GM12878 (cell line): ENCODE data around the gene ANO3.

ENCODE experiments used
- CEBPB ChIP-seq, 2 experiments: fragments of 150-350 bp in 1 of 2; IDR thresholded peaks; 2 replicates each; pipeline ENCODE4 v1.6.1; 2012 to 2014; ENCODE audit warnings: low read depth in 2 of 2, low read length in 2 of 2, borderline replicate concordance in 1 of 2, inconsistent platforms in 1 of 2
- EP300 ChIP-seq, 2 experiments: fragments of 150-350 bp in 1 of 2; IDR thresholded peaks; 2 replicates each; pipeline ENCODE4 v1.6.1; 2011 to 2012; ENCODE audit warnings: low read depth in 2 of 2, low read length in 2 of 2, borderline replicate concordance in 1 of 2, improper control_type of control experiment in 1 of 2, inconsistent platforms in 1 of 2; ENCODE audit not compliant: control insufficient read depth in 1 of 2
- IKZF1 ChIP-seq: fragments of 450-650 bp; conservative IDR thresholded peaks from 2 replicates; pipeline ENCODE4 v1.6.1; 2017; ENCODE audit warnings: antibody characterized with exemption, mild to moderate bottlenecking
- MYB ChIP-seq: fragments of 150-350 bp; IDR thresholded peaks from 2 replicates; pipeline ENCODE4 v1.6.1; 2014; ENCODE audit warnings: mild to moderate bottlenecking, low read depth, low read length, borderline replicate concordance
- NFXL1 ChIP-seq: fragments of 450-650 bp; IDR thresholded peaks from 2 replicates; pipeline ENCODE4 v1.6.1; 2017; ENCODE audit warnings: antibody characterized with exemption, mild to moderate bottlenecking, borderline replicate concordance
- NFYB ChIP-seq: IDR thresholded peaks from 2 replicates; pipeline ENCODE4 v1.6.1; 2011; ENCODE audit warnings: low read depth, mild to moderate bottlenecking, low read length, improper control_type of control experiment, moderate library complexity; ENCODE audit not compliant: insufficient read depth
- POU2F2 ChIP-seq: IDR thresholded peaks from 3 replicates; pipeline ENCODE4 v1.6.1; 2011; ENCODE audit warnings: low read depth, mild to moderate bottlenecking, low read length, borderline replicate concordance
- RAD51 ChIP-seq: fragments of 450-650 bp; IDR thresholded peaks from 2 replicates; pipeline ENCODE4 v1.6.1; 2016; ENCODE audit warnings: moderate library complexity, mild to moderate bottlenecking, inconsistent platforms
- RFX5 ChIP-seq: IDR thresholded peaks from 2 replicates; pipeline ENCODE4 v1.6.1; 2011; ENCODE audit warnings: low read depth, low read length, improper control_type of control experiment
- SMAD1 ChIP-seq: fragments of 450-650 bp; IDR thresholded peaks from 2 replicates; pipeline ENCODE4 v1.6.1; 2018; ENCODE audit warnings: mild to moderate bottlenecking, low read depth; ENCODE audit not compliant: partially characterized antibody
- TAF1 ChIP-seq: IDR thresholded peaks from 2 replicates; pipeline ENCODE4 v1.6.1; 2011; ENCODE audit warnings: mild to moderate bottlenecking, low read depth, low read length, borderline replicate concordance
- TF ChIP-seq, protein P1 (sequence below), 3 experiments: IDR thresholded peaks in 2 of 3; conservative IDR thresholded peaks in 1 of 3; 2 replicates each; pipeline ENCODE4 v1.5.1; 2011; ENCODE audit warnings: low read depth in 3 of 3, low read length in 3 of 3, mild to moderate bottlenecking in 3 of 3, control low read depth in 2 of 3, moderate library complexity in 2 of 3, inconsistent platforms in 1 of 3, mixed read lengths in 1 of 3; ENCODE audit not compliant: control insufficient read depth in 2 of 3, insufficient read depth in 1 of 3; ENCODE audit errors: extremely low read depth in 1 of 3
- TF ChIP-seq, protein P2 (sequence below): fragments of 450-650 bp; IDR thresholded peaks from 2 replicates; pipeline ENCODE4 v1.6.1; 2017; ENCODE audit warnings: mild to moderate bottlenecking, moderate library complexity

DNA sequence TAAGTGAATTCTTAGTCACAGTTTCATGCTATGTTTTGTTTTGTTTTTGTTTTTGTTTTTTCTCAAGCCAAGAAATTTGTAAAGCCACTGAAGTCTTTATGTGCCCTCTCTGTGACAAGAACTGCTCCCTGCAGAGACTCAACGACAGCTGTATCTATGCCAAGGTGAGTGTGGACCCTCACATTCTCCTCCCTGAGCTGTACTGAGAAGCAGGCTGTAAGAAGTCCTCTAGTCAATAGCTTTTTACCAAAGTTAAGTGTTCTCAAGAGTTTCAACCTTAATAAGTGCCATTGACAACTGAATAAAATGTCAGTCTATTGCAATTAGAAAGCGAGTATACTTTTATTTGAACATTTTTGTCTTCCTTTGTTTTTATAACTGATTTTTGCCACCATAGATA, 221.3 kb downstream of the ANO3 start:
- no peak for TF ChIP-seq IKZF1
- TF ChIP-seq NFYB: no peak
- TF ChIP-seq, protein P1, sequence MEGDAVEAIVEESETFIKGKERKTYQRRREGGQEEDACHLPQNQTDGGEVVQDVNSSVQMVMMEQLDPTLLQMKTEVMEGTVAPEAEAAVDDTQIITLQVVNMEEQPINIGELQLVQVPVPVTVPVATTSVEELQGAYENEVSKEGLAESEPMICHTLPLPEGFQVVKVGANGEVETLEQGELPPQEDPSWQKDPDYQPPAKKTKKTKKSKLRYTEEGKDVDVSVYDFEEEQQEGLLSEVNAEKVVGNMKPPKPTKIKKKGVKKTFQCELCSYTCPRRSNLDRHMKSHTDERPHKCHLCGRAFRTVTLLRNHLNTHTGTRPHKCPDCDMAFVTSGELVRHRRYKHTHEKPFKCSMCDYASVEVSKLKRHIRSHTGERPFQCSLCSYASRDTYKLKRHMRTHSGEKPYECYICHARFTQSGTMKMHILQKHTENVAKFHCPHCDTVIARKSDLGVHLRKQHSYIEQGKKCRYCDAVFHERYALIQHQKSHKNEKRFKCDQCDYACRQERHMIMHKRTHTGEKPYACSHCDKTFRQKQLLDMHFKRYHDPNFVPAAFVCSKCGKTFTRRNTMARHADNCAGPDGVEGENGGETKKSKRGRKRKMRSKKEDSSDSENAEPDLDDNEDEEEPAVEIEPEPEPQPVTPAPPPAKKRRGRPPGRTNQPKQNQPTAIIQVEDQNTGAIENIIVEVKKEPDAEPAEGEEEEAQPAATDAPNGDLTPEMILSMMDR (IDR thresholded peaks at IDR 0.05 in 2 of 3, conservative IDR thresholded peaks at IDR 0.05 in 1 of 3; ENCODE audit: control insufficient read depth in 2 of 3, extremely low read depth in 1 of 3, insufficient read depth in 1 of 3, low read depth in 3 of 3, low read length in 3 of 3): no peak
- TF ChIP-seq MYB: no peak
- TF ChIP-seq CEBPB (IDR thresholded peaks at IDR 0.05; ENCODE audit: borderline replicate concordance in 1 of 2, low read depth in 2 of 2, low read length in 2 of 2): no peak
- no peak for TF ChIP-seq EP300 (IDR thresholded peaks at IDR 0.05; ENCODE audit: borderline replicate concordance in 1 of 2, control insufficient read depth in 1 of 2, low read depth in 2 of 2, low read length in 2 of 2)
- TF ChIP-seq RAD51: no peak
- no peak for TF ChIP-seq TAF1
- TF ChIP-seq, protein P2, sequence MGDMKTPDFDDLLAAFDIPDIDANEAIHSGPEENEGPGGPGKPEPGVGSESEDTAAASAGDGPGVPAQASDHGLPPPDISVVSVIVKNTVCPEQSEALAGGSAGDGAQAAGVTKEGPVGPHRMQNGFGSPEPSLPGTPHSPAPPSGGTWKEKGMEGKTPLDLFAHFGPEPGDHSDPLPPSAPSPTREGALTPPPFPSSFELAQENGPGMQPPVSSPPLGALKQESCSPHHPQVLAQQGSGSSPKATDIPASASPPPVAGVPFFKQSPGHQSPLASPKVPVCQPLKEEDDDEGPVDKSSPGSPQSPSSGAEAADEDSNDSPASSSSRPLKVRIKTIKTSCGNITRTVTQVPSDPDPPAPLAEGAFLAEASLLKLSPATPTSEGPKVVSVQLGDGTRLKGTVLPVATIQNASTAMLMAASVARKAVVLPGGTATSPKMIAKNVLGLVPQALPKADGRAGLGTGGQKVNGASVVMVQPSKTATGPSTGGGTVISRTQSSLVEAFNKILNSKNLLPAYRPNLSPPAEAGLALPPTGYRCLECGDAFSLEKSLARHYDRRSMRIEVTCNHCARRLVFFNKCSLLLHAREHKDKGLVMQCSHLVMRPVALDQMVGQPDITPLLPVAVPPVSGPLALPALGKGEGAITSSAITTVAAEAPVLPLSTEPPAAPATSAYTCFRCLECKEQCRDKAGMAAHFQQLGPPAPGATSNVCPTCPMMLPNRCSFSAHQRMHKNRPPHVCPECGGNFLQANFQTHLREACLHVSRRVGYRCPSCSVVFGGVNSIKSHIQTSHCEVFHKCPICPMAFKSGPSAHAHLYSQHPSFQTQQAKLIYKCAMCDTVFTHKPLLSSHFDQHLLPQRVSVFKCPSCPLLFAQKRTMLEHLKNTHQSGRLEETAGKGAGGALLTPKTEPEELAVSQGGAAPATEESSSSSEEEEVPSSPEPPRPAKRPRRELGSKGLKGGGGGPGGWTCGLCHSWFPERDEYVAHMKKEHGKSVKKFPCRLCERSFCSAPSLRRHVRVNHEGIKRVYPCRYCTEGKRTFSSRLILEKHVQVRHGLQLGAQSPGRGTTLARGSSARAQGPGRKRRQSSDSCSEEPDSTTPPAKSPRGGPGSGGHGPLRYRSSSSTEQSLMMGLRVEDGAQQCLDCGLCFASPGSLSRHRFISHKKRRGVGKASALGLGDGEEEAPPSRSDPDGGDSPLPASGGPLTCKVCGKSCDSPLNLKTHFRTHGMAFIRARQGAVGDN: no peak
- no peak for TF ChIP-seq RFX5
- no peak for TF ChIP-seq POU2F2
- no peak for TF ChIP-seq NFXL1
- TF ChIP-seq SMAD1: no peak
